Vagina (tissue), 2 donors: ENCODE results near the gene CRACDL. TPM values are rescaled to one million over a fixed set of nuclear protein-coding genes. Genes with fewer than 3 reads are reported as not detected.

Source experiments
- DNase-seq, 2 donors: peaks; one replicate each; pipeline ENCODE4 v3.0.0-alpha.2; 2017; ENCODE audit errors: extremely low spot score in 2 of 2
- H3K27ac ChIP-seq: fragments of 200-600 bp; sonication (generic); one replicate; pipeline ENCODE4 v1.5.1; 2019
- H3K27me3 ChIP-seq: fragments of 200-600 bp; sonication (generic); one replicate; pipeline ENCODE4 v1.5.1; 2019
- H3K36me3 ChIP-seq, 2 donors: fragments of 200-600 bp; sonication (generic); one replicate each; pipeline ENCODE4 v1.5.1; 2017 to 2019
- H3K4me1 ChIP-seq: fragments of 200-600 bp; sonication (generic); one replicate; pipeline ENCODE4 v1.5.1; 2019
- H3K4me3 ChIP-seq, 2 donors: fragments of 200-600 bp; sonication (generic); 1 replicate in 1 of 2; 2 replicates in 1 of 2; pipeline ENCODE4 v1.5.1; 2016 to 2019
- H3K9me3 ChIP-seq: fragments of 200-600 bp; sonication (generic); one replicate; pipeline ENCODE4 v1.5.1; 2019
- POLR2A ChIP-seq, 2 donors: fragments of 450-650 bp; IDR thresholded peaks; one replicate each; pipeline ENCODE4 v1.6.1; 2017; ENCODE audit warnings: antibody characterized with exemption in 2 of 2, mild to moderate bottlenecking in 2 of 2, moderate library complexity in 2 of 2
- POLR2AphosphoS5 ChIP-seq, 2 donors: sonication (generic); formaldehyde crosslinking; IDR thresholded peaks; one replicate each; pipeline ENCODE4 v1.9.0; 2017; ENCODE audit warnings: antibody characterized with exemption in 2 of 2, mild to moderate bottlenecking in 2 of 2, low read depth in 1 of 2; ENCODE audit not compliant: insufficient read depth in 1 of 2
- intact Hi-C: fragments of 100-400 bp; cut with DNase I; formaldehyde crosslinking; loops from one replicate; pipeline ENCODE4 v1.15.1; 2023
- total RNA-seq: library from RNA; depleted of rRNA; stranded (reverse); fragments of >200 nt; gene quantifications from one replicate; pipeline ENCODE4 v1.2.3, GENCODE V29; 2016
- TF ChIP-seq, protein P1 (sequence below), 3 experiments: fragments of 450-650 bp in 2 of 3; fragments of 200-600 bp in 1 of 3; sonication (generic) in 1 of 3; IDR thresholded peaks; one replicate each; pipeline ENCODE4 v1.5.1; 2017 to 2019; ENCODE audit warnings: antibody characterized with exemption in 3 of 3, mild to moderate bottlenecking in 2 of 3, moderate library complexity in 2 of 3

CRACDL gene
- total RNA-seq: 6.4 TPM

DNA sequence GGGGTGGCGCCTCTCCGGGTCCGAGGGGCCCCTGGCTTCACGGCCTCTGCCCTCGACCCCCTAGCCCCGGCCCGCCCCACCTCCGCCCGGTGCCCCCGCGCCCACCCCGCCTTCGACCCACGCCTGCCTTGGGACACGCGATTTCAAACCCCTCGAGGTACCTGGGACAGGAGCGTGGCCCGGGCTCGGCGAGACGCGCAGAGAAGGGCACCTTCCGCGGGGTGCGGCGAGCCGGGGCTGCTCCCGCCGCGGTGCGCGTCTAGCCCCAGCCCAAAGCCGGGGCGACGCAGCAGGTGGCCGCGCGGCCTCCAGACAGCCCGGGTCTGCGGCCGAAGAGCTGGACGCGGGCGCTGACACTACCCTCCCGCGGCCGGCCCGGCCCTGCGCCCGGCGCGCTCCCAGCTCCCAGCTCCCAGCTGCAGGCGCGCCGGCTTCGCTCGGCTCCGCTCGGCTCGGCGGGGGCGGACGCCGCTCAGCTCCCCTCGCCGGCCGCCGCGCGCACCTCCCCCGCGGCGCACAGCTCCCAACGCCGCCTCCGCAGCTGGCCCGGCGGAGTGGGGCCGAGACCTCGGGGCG, at the start of gene CRACDL:
Gene CRACDL (minus strand): TSS at position 449 of the 576 bp plus-strand sequence. CDS start 89,425 bp downstream, outside the sequence.
- Histone ChIP-seq H3K4me1 (peaks cover 21% of the 10 kb centered on the region), H3K36me3 (no peaks in the 10 kb centered on the region), H3K4me3 (peak within 1 kb of the TSS; percentile 45 to 55), H3K27me3 (no peaks in the 10 kb centered on the region), H3K27ac (no peak within 1 kb of the TSS), H3K9me3 (no peaks in the 10 kb centered on the region)
- intact Hi-C loops: no loop called here
- TF ChIP-seq POLR2A (IDR thresholded peaks at IDR 0.05) (no peak), POLR2AphosphoS5 (IDR thresholded peaks at IDR 0.05; ENCODE audit: insufficient read depth in 1 of 2, low read depth in 1 of 2) (no peak)
- TF ChIP-seq, protein P1, sequence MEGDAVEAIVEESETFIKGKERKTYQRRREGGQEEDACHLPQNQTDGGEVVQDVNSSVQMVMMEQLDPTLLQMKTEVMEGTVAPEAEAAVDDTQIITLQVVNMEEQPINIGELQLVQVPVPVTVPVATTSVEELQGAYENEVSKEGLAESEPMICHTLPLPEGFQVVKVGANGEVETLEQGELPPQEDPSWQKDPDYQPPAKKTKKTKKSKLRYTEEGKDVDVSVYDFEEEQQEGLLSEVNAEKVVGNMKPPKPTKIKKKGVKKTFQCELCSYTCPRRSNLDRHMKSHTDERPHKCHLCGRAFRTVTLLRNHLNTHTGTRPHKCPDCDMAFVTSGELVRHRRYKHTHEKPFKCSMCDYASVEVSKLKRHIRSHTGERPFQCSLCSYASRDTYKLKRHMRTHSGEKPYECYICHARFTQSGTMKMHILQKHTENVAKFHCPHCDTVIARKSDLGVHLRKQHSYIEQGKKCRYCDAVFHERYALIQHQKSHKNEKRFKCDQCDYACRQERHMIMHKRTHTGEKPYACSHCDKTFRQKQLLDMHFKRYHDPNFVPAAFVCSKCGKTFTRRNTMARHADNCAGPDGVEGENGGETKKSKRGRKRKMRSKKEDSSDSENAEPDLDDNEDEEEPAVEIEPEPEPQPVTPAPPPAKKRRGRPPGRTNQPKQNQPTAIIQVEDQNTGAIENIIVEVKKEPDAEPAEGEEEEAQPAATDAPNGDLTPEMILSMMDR (IDR thresholded peaks at IDR 0.05): no peak
- DNase-seq: no peak

GRCh38 chr2:98975611-98976010, 39.6 kb upstream of the CRACDL start:
- H3K4me1 ChIP-seq: no peaks in the 10 kb centered on the region
- no peaks in the 10 kb centered on the region for H3K9me3 ChIP-seq
- no peak for DNase-seq
- no peak overlapping the region for H3K4me3 ChIP-seq
- TF ChIP-seq POLR2AphosphoS5 (IDR thresholded peaks at IDR 0.05; ENCODE audit: insufficient read depth in 1 of 2, low read depth in 1 of 2): no peak
- TF ChIP-seq POLR2A (IDR thresholded peaks at IDR 0.05): no peak
- TF ChIP-seq, protein P1 (IDR thresholded peaks at IDR 0.05): no peak
- no peaks in the 10 kb centered on the region for H3K36me3 ChIP-seq
- H3K27ac ChIP-seq: no peak overlapping the region
- H3K27me3 ChIP-seq: no peaks in the 10 kb centered on the region
- intact Hi-C loops: no loop called here

DNA sequence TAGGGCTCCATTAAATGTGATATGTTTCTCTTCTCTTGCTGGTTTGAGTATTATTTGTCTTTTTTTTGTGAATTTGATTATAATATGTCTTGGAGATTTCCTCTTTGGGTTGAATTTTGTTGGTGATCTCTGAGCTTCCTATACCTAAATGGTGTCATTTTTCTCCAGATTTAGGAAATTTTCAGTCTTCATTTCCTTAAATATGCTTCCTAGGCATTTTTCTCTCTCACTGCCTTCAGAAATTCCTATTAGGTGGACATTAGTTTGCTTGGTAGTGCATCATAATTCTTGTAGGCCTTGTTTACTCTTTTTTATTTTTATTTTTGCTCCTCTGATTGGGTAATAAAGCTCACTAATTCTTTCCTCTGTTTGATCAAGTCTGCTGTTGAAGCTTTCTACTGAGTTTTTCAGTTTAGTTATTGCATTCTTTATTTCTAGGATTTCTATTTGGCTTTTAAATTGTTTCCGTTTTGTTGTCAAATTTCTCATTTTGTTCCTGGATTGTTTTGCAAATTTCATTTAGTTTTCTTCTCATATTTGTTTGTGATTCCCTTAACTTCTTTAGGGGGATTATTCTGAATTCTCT, 36.6 kb upstream of the CRACDL start:
- Histone ChIP-seq H3K4me1 (no peaks in the 10 kb centered on the region), H3K36me3 (no peaks in the 10 kb centered on the region), H3K27ac (no peak overlapping the region), H3K9me3 (peaks cover 4% of the 10 kb centered on the region), H3K27me3 (no peaks in the 10 kb centered on the region), H3K4me3 (no peak overlapping the region)
- intact Hi-C loops: no loop called here
- TF ChIP-seq, protein P1 (IDR thresholded peaks at IDR 0.05): no peak
- TF ChIP-seq POLR2A (IDR thresholded peaks at IDR 0.05) (no peak), POLR2AphosphoS5 (IDR thresholded peaks at IDR 0.05; ENCODE audit: insufficient read depth in 1 of 2, low read depth in 1 of 2) (no peak)
- no peak for DNase-seq

DNA sequence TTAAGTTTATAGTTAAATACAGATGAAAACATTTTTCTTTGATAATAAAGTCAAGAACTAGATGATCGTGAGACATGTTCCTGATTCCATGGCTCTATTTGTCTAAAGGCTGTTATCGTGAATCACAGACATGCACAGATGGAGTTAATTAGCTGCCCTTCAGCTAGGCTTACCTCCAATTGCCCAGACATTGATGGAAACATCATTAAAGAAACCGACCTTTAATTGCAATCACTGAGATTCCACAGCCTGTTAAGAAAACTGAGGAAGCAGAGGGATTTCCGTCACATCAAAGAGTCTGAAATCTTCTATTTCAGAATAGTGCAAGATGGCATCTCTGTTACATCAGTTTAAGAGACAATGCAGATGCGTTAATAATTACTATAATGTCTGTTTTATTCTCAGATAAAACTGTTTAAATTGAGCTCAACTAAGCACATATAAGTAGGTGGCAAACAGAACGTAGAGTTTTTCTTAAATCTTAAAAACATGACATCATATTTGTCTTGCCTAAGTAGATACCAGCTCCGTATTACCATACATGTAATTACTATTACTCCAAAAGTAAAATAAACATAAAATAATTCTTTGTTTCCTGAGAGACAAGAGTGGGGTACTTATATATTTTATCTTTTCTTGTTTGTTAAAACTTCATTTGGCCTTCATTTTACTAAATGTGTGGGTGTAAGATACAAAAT, 23.9 kb upstream of the CRACDL start:
- no peaks in the 10 kb centered on the region for H3K4me1 ChIP-seq
- TF ChIP-seq POLR2AphosphoS5 (IDR thresholded peaks at IDR 0.05; ENCODE audit: insufficient read depth in 1 of 2, low read depth in 1 of 2): no peak
- TF ChIP-seq, protein P1 (IDR thresholded peaks at IDR 0.05): no peak
- no peak for TF ChIP-seq POLR2A (IDR thresholded peaks at IDR 0.05)
- no peaks in the 10 kb centered on the region for H3K36me3 ChIP-seq
- intact Hi-C loops: no loop called here
- H3K9me3 ChIP-seq: no peaks in the 10 kb centered on the region
- no peaks in the 10 kb centered on the region for H3K27me3 ChIP-seq
- no peak for DNase-seq
- H3K27ac ChIP-seq: no peak overlapping the region
- no peak overlapping the region for H3K4me3 ChIP-seq

GRCh38 chr2:98952966-98953365, 16.9 kb upstream of the CRACDL start:
- Histone ChIP-seq H3K27me3 (no peaks in the 10 kb centered on the region), H3K27ac (no peak overlapping the region), H3K9me3 (no peaks in the 10 kb centered on the region), H3K36me3 (no peaks in the 10 kb centered on the region), H3K4me3 (no peak overlapping the region), H3K4me1 (no peaks in the 10 kb centered on the region)
- intact Hi-C loops: no loop called here
- no peak for DNase-seq
- TF ChIP-seq POLR2A (IDR thresholded peaks at IDR 0.05): no peak
